C4-2B (cell line): ENCODE data around the gene FBXO39.

Experiments used
- H3K27ac ChIP-seq: fragments of 450-650 bp; 2 replicates; pipeline ENCODE4 v1.5.1; 2017
- ZFX ChIP-seq: fragments of 450-650 bp; IDR thresholded peaks from 2 replicates; pipeline ENCODE4 v1.6.1; 2017
- TF ChIP-seq, protein P1 (sequence below): fragments of 450-650 bp; conservative IDR thresholded peaks from 2 replicates; pipeline ENCODE4 v1.5.1; 2017; ENCODE audit warnings: mild to moderate bottlenecking

FBXO39 gene

DNA sequence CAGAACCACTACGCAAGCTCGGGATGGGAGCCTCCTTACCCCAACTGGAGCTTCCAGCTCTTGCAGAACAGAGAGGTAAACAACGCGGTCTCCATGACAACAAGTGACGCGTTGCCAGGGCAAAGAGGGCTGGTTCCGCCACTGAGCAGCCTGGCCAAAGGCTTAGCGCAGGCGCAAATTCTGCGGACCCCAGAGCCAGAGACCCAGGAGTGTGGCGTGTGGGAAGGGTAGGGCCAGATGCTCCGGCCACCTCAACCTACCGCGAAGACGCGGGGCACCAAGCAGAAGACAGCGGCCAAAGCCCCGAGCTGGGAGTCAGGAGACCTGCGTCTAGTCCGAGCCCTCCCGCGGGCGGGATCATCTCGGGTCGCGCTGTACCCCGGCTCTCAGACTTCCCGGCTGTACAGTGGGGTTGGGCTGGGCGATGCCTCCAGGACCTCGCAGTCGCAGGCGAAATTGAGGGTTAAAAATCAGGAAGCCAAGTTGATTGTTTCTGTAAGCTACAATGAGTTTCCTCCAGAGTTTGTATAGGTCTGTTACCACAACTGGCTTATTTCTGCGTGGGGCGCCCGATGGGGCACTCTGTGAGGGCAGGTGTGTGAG lies 55.7 kb downstream of the FBXO39 start, which contains the start of gene TEKT1:
Gene TEKT1, minus strand, starts transcription at position 69 of the 603 bp plus-strand sequence. CDS start 1,353 bp downstream, outside the sequence.
- no peak for TF ChIP-seq ZFX
- TF ChIP-seq, protein P1, sequence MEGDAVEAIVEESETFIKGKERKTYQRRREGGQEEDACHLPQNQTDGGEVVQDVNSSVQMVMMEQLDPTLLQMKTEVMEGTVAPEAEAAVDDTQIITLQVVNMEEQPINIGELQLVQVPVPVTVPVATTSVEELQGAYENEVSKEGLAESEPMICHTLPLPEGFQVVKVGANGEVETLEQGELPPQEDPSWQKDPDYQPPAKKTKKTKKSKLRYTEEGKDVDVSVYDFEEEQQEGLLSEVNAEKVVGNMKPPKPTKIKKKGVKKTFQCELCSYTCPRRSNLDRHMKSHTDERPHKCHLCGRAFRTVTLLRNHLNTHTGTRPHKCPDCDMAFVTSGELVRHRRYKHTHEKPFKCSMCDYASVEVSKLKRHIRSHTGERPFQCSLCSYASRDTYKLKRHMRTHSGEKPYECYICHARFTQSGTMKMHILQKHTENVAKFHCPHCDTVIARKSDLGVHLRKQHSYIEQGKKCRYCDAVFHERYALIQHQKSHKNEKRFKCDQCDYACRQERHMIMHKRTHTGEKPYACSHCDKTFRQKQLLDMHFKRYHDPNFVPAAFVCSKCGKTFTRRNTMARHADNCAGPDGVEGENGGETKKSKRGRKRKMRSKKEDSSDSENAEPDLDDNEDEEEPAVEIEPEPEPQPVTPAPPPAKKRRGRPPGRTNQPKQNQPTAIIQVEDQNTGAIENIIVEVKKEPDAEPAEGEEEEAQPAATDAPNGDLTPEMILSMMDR = no peak
- H3K27ac ChIP-seq = no peak within 1 kb of the TSS
